ENCODE results near the gene CYTH3. TPM values are rescaled to one million over a fixed set of nuclear protein-coding genes. Genes with fewer than 3 reads are reported as not detected.

CYTH3 gene
- total and polyA plus RNA-seq, 2 of the 13 experiments (the other 11 are each of a cell fraction or from before 2014, with no cell fraction given), result 3.1 to 3.8 TPM

GRCh38 chr7:6290319-6290741 is 17.9 kb upstream of the CYTH3 start (continued):
- TF ChIP-seq, protein P1, sequence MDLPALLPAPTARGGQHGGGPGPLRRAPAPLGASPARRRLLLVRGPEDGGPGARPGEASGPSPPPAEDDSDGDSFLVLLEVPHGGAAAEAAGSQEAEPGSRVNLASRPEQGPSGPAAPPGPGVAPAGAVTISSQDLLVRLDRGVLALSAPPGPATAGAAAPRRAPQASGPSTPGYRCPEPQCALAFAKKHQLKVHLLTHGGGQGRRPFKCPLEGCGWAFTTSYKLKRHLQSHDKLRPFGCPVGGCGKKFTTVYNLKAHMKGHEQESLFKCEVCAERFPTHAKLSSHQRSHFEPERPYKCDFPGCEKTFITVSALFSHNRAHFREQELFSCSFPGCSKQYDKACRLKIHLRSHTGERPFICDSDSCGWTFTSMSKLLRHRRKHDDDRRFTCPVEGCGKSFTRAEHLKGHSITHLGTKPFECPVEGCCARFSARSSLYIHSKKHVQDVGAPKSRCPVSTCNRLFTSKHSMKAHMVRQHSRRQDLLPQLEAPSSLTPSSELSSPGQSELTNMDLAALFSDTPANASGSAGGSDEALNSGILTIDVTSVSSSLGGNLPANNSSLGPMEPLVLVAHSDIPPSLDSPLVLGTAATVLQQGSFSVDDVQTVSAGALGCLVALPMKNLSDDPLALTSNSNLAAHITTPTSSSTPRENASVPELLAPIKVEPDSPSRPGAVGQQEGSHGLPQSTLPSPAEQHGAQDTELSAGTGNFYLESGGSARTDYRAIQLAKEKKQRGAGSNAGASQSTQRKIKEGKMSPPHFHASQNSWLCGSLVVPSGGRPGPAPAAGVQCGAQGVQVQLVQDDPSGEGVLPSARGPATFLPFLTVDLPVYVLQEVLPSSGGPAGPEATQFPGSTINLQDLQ (CRISPR knock-in tag; IDR thresholded peaks at IDR 0.05), result no peak
- TF ChIP-seq, protein P2, sequence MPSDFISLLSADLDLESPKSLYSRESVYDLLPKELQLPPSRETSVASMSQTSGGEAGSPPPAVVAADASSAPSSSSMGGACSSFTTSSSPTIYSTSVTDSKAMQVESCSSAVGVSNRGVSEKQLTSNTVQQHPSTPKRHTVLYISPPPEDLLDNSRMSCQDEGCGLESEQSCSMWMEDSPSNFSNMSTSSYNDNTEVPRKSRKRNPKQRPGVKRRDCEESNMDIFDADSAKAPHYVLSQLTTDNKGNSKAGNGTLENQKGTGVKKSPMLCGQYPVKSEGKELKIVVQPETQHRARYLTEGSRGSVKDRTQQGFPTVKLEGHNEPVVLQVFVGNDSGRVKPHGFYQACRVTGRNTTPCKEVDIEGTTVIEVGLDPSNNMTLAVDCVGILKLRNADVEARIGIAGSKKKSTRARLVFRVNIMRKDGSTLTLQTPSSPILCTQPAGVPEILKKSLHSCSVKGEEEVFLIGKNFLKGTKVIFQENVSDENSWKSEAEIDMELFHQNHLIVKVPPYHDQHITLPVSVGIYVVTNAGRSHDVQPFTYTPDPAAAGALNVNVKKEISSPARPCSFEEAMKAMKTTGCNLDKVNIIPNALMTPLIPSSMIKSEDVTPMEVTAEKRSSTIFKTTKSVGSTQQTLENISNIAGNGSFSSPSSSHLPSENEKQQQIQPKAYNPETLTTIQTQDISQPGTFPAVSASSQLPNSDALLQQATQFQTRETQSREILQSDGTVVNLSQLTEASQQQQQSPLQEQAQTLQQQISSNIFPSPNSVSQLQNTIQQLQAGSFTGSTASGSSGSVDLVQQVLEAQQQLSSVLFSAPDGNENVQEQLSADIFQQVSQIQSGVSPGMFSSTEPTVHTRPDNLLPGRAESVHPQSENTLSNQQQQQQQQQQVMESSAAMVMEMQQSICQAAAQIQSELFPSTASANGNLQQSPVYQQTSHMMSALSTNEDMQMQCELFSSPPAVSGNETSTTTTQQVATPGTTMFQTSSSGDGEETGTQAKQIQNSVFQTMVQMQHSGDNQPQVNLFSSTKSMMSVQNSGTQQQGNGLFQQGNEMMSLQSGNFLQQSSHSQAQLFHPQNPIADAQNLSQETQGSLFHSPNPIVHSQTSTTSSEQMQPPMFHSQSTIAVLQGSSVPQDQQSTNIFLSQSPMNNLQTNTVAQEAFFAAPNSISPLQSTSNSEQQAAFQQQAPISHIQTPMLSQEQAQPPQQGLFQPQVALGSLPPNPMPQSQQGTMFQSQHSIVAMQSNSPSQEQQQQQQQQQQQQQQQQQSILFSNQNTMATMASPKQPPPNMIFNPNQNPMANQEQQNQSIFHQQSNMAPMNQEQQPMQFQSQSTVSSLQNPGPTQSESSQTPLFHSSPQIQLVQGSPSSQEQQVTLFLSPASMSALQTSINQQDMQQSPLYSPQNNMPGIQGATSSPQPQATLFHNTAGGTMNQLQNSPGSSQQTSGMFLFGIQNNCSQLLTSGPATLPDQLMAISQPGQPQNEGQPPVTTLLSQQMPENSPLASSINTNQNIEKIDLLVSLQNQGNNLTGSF (CRISPR knock-in tag; IDR thresholded peaks at IDR 0.05), result no peak
- TF ChIP-seq TARDBP (CRISPR knock-in tag; IDR thresholded peaks at IDR 0.05), result no peak
- TF ChIP-seq ADNP (CRISPR knock-in tag; IDR thresholded peaks at IDR 0.05), result no peak
